ENCODE measurements around the gene TMEM95.

Gene TMEM95

GRCh38 chr17:7382901-7383300, 27.9 kb downstream of the TMEM95 start:
- no peak for DNase-seq

GRCh38 chr17:7383371-7383741, 28.4 kb downstream of the TMEM95 start:
- DNase-seq, result no peak

GRCh38 chr17:7383742-7384488, 29.0 kb downstream of the TMEM95 start:
- peak; percentile 84 for DNase-seq

- DNase-seq, result no peak
Measured at GRCh38 chr17:7384489-7385081, 29.6 kb downstream of the TMEM95 start.

GRCh38 chr17:7388856-7389255, 33.9 kb downstream of the TMEM95 start:
- DNase-seq, result no peak

GRCh38 chr17:7389924-7390910, 35.3 kb downstream of the TMEM95 start:
- DNase-seq, result no peak

GRCh38 chr17:7391307-7391706, 36.4 kb downstream of the TMEM95 start:
- DNase-seq, result no peak

- no peak for DNase-seq
Measured at GRCh38 chr17:7392696-7393612, 38.0 kb downstream of the TMEM95 start.

GRCh38 chr17:7393613-7394451, 38.9 kb downstream of the TMEM95 start:
- DNase-seq, result peak; percentile 45

GRCh38 chr17:7394452-7395191, 39.7 kb downstream of the TMEM95 start, which contains the start of gene PLSCR3:
TSS of gene PLSCR3 (minus strand) at chr17:7394525. CDS start at chr17:7394110, 415 bp downstream.
- peak; percentile 91 for DNase-seq

GRCh38 chr17:7396147-7396546, 41.2 kb downstream of the TMEM95 start:
- DNase-seq, result no peak

GRCh38 chr17:7398612-7399011, 43.7 kb downstream of the TMEM95 start:
- no peak for DNase-seq

GRCh38 chr17:7403043-7403726, 48.2 kb downstream of the TMEM95 start:
- peak; percentile 12 for DNase-seq

- DNase-seq, result no peak
Measured at GRCh38 chr17:7403727-7403976, 48.7 kb downstream of the TMEM95 start.

- DNase-seq, result peak; percentile 98
Measured at GRCh38 chr17:7403977-7404736, 49.2 kb downstream of the TMEM95 start, which contains the start of gene TMEM256. TSS of gene TMEM256 (minus strand) at chr17:7404097. CDS start at chr17:7404084, 13 bp downstream.

GRCh38 chr17:7404737-7405349, 49.9 kb downstream of the TMEM95 start:
- no peak for DNase-seq

- DNase-seq, result no peak
Measured at GRCh38 chr17:7405350-7406234, 50.6 kb downstream of the TMEM95 start.
